Measurements from ENCODE around the gene DPF3. TPM values are rescaled to one million over a fixed set of nuclear protein-coding genes. Genes with fewer than 3 reads are reported as not detected.

Gene DPF3
- total RNA-seq, 5 donors from 2014 or later (not counting 1 experiment from before 2014, with no cell fraction given), result 0.33 to 0.86 (median 0.54) TPM

GRCh38 chr14:72892879-72893635, 844 bp downstream of the DPF3 start:
- under 1% methylated on average over 62 of the region's 68 CpGs for WGBS (ENCODE audit: insufficient coverage)
- Histone ChIP-seq H3K27me3 (replicated peaks in 1 of 2; ENCODE audit: control insufficient read depth in 2 of 2, extremely low read depth in 1 of 2, insufficient read depth in 2 of 2, low read length in 1 of 2) (peaks cover 9 to 48% of the 10 kb centered on the region in 2 experiments), H3K9me3 (no peaks in the 10 kb centered on the region), H3K4me1 (ENCODE audit: control insufficient read depth in 1 of 2, extremely low read depth in 1 of 2, insufficient read depth in 2 of 2, low read length in 2 of 2) (peaks cover 7 to 30% of the 10 kb centered on the region in 2 experiments), H3K27ac (ENCODE audit: low read length) (no peak overlapping the region), H3K4me3 (ENCODE audit: control insufficient read depth in 1 of 2, extremely low read depth in 1 of 2, low read length in 1 of 2) (peak overlapping the region; percentile 74 to 96), H3K36me3 (ENCODE audit: control insufficient read depth in 2 of 2, extremely low read depth in 1 of 2, insufficient read depth in 1 of 2, low read length in 1 of 2) (no peaks in the 10 kb centered on the region)
- CTCF ChIA-PET, result interaction anchor here (0.6 to 2.3 kb wide), 5 partner anchors 9 to 379 kb away, joined by 3 to 18 read pairs (median 8); no protein-coding TSS in a partner anchor
- DNase-seq (peak in 19 of 35 experiments; percentile 6 to 50 (median 16)), ATAC-seq (replicated peaks in 1 of 4) (peak; percentile 8 to 35 (median 23))
- Mint-ChIP-seq H3K27me3 (peaks cover 20 to 40% of the 10 kb centered on the region in 2 donors), H3K36me3 (no peaks in the 10 kb centered on the region), H3K4me1 (peaks cover 23 to 29% (median 26%) of the 10 kb centered on the region in 3 donors), H3K9me3 (no peaks in the 10 kb centered on the region), H3K4me3 (peak overlapping the region; percentile 83 to 86 (median 84)), H3K27ac (no peak overlapping the region)
- POLR2A ChIA-PET, result interaction anchor here in 1 of 2 donors (0.5 kb wide), 1 partner anchor 491 kb away, joined by 3 read pairs; no protein-coding TSS in a partner anchor

DNA sequence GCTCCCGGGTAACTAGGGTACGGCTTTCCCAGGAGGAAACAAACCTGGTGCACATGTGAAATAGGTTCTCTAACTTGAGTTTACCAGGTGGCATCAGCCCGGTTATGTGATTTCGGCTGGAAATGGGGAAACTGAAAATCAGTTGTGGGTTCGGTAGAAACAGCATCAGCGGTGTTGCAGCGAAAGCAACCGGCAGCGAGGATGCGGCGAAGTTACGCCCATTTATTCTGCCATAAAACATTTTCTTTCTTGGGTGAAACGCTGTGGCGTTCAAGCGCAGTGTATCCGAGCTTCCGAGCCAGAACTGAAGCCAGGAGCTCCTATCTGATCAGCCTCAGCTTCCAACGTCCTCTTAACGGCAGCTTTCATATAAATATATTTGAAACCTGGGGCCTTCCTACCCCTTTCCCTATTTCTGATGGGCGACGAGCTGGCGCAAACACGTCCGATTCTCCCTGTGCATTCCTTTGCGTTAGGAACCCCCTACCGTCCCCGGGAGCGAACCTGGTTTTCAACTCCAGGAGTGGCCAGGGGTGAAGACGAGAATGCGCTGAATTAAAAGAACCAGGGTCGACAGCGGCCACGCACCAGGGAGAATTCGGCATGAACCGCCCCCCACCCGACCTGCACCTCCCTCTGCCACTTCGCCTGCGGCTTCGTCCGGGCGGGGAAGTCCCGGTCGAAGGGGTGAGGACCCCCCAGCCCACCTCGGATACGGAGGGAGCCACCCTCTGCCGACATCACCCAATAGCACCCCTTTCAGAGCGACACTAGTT, 1.6 kb downstream of the DPF3 start:
- H3K36me3 Mint-ChIP-seq, result no peaks in the 10 kb centered on the region
- H3K27me3 Mint-ChIP-seq, result peaks cover 18 to 37% of the 10 kb centered on the region in 2 donors
- Histone ChIP-seq H3K4me3 (ENCODE audit: control insufficient read depth in 1 of 2, extremely low read depth in 1 of 2, low read length in 1 of 2) (peak overlapping the region; percentile 74 to 96), H3K4me1 (ENCODE audit: control insufficient read depth in 1 of 2, extremely low read depth in 1 of 2, insufficient read depth in 2 of 2, low read length in 2 of 2) (peaks cover 7 to 30% of the 10 kb centered on the region in 2 experiments), H3K36me3 (ENCODE audit: control insufficient read depth in 2 of 2, extremely low read depth in 1 of 2, insufficient read depth in 1 of 2, low read length in 1 of 2) (no peaks in the 10 kb centered on the region), H3K27ac (ENCODE audit: low read length) (no peak overlapping the region), H3K9me3 (no peaks in the 10 kb centered on the region), H3K27me3 (replicated peaks in 1 of 2; ENCODE audit: control insufficient read depth in 2 of 2, extremely low read depth in 1 of 2, insufficient read depth in 2 of 2, low read length in 1 of 2) (peaks cover 9 to 46% of the 10 kb centered on the region in 2 experiments)
- H3K4me1 Mint-ChIP-seq, result peaks cover 23 to 29% (median 26%) of the 10 kb centered on the region in 3 donors
- DNase-seq (peak in 24 of 35 experiments; percentile 4 to 53 (median 22)), ATAC-seq (replicated peaks in 1 of 4) (no peak)
- H3K9me3 Mint-ChIP-seq, result no peaks in the 10 kb centered on the region
- 3% methylated on average over 43 of the region's 47 CpGs for WGBS (ENCODE audit: insufficient coverage)
- H3K27ac Mint-ChIP-seq, result no peak overlapping the region
- ChIA-PET CTCF (interaction anchor here in 1 of 2 donors (0.6 kb wide), 1 partner anchor 366 kb away, joined by 9 read pairs; no protein-coding TSS in a partner anchor), POLR2A (no interaction called here)
- H3K4me3 Mint-ChIP-seq, result peak overlapping the region; percentile 83 to 86 (median 84)

DNA sequence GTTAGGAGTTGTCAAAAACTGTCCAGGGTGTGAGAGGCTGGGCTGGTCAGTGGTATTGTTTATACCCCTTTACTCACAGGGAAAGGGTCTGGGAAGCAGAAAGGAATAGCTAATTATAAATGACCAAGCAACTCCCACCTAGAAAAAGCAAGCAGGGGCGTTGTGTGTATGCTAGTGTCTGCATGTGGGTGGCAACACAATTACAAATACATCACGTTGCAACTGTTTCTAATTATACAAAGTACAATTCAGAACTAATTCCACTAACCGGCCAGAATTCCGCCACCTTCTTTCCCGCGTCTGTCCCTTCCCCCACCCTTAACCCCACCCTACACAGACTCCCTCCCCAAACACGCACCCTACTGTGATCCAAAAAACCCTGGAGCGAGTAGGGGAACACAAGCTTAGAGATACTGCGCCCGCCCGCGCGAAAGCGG, 2.2 kb downstream of the DPF3 start:
- ChIA-PET POLR2A (no interaction called here), CTCF (interaction anchor here in 1 of 2 donors (0.6 to 0.7 kb wide), 3 partner anchors 365 to 416 kb away, joined by 3 to 9 read pairs (median 6); no protein-coding TSS in a partner anchor)
- Mint-ChIP-seq H3K27ac (no peak overlapping the region), H3K36me3 (no peaks in the 10 kb centered on the region), H3K4me1 (peaks cover 23 to 29% (median 26%) of the 10 kb centered on the region in 3 donors), H3K9me3 (no peaks in the 10 kb centered on the region), H3K4me3 (peak overlapping the region; percentile 83 to 86 (median 84)), H3K27me3 (peaks cover 14 to 31% of the 10 kb centered on the region in 2 donors)
- WGBS (ENCODE audit: insufficient coverage), result 12% methylated on average over 13 of the region's 14 CpGs
- no peaks in the 10 kb centered on the region for H3K9me3 ChIP-seq
- peaks cover 9 to 40% of the 10 kb centered on the region in 2 experiments for H3K27me3 ChIP-seq (replicated peaks in 1 of 2; ENCODE audit: control insufficient read depth in 2 of 2, extremely low read depth in 1 of 2, insufficient read depth in 2 of 2, low read length in 1 of 2)
- ATAC-seq (replicated peaks in 1 of 4), result no peak
- peaks cover 7 to 30% of the 10 kb centered on the region in 2 experiments for H3K4me1 ChIP-seq (ENCODE audit: control insufficient read depth in 1 of 2, extremely low read depth in 1 of 2, insufficient read depth in 2 of 2, low read length in 2 of 2)
- no peak overlapping the region for H3K27ac ChIP-seq (ENCODE audit: low read length)
- no peaks in the 10 kb centered on the region for H3K36me3 ChIP-seq (ENCODE audit: control insufficient read depth in 2 of 2, extremely low read depth in 1 of 2, insufficient read depth in 1 of 2, low read length in 1 of 2)
- peak overlapping the region; percentile 74 to 96 for H3K4me3 ChIP-seq (ENCODE audit: control insufficient read depth in 1 of 2, extremely low read depth in 1 of 2, low read length in 1 of 2)
- DNase-seq, result no peak

DNA sequence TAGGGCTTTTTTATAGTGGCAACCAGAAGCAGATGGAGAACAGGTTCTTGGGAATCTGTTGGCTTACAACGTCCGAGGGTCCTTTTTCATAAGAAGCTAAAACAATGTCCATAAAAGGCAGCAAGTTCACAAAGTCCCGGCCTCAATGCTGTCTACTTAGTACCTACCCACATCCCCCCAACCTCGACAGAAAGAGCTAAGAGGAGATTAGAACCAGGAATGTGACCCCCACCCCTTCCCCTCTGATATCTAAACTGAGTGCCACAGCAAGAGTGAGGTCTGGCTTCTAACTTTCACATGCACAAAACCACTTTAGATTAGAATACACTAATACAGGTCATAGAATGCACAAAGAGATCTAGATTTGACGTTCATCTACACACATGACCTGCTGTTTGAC, 4.5 kb downstream of the DPF3 start:
- Mint-ChIP-seq H3K27ac (no peak overlapping the region), H3K4me3 (no peak overlapping the region), H3K27me3 (peaks cover 15 to 19% of the 10 kb centered on the region in 2 donors), H3K9me3 (no peaks in the 10 kb centered on the region), H3K4me1 (peaks cover 14 to 19% (median 17%) of the 10 kb centered on the region in 3 donors), H3K36me3 (no peaks in the 10 kb centered on the region)
- Histone ChIP-seq H3K27me3 (replicated peaks in 1 of 2; ENCODE audit: control insufficient read depth in 2 of 2, extremely low read depth in 1 of 2, insufficient read depth in 2 of 2, low read length in 1 of 2) (peaks cover 9 to 34% of the 10 kb centered on the region in 2 experiments), H3K36me3 (ENCODE audit: control insufficient read depth in 2 of 2, extremely low read depth in 1 of 2, insufficient read depth in 1 of 2, low read length in 1 of 2) (no peaks in the 10 kb centered on the region), H3K4me3 (ENCODE audit: control insufficient read depth in 1 of 2, extremely low read depth in 1 of 2, low read length in 1 of 2) (no peak overlapping the region), H3K27ac (ENCODE audit: low read length) (no peak overlapping the region), H3K9me3 (no peaks in the 10 kb centered on the region), H3K4me1 (ENCODE audit: control insufficient read depth in 1 of 2, extremely low read depth in 1 of 2, insufficient read depth in 2 of 2, low read length in 2 of 2) (peaks cover 3 to 22% of the 10 kb centered on the region in 2 experiments)
- DNase-seq, result no peak
- 88% methylated on average over 4 of the region's 5 CpGs for WGBS (ENCODE audit: insufficient coverage)
- no peak for ATAC-seq (replicated peaks in 1 of 4)
- ChIA-PET CTCF (no interaction called here), POLR2A (no interaction called here)

- H3K4me1 ChIP-seq (ENCODE audit: control insufficient read depth in 1 of 2, extremely low read depth in 1 of 2, insufficient read depth in 2 of 2, low read length in 2 of 2), result peaks cover 3 to 18% of the 10 kb centered on the region in 2 experiments
- no peaks in the 10 kb centered on the region for H3K9me3 ChIP-seq
- Mint-ChIP-seq H3K4me1 (peaks cover 10 to 16% (median 12%) of the 10 kb centered on the region in 3 donors), H3K36me3 (no peaks in the 10 kb centered on the region), H3K27me3 (peaks cover 15 to 16% of the 10 kb centered on the region in 2 donors), H3K4me3 (no peak overlapping the region), H3K27ac (no peak overlapping the region), H3K9me3 (no peaks in the 10 kb centered on the region)
- H3K27ac ChIP-seq (ENCODE audit: low read length), result no peak overlapping the region
- POLR2A ChIA-PET, result no interaction called here
- ATAC-seq (replicated peaks in 1 of 4) (no peak), DNase-seq (no peak)
- peaks cover 9 to 34% of the 10 kb centered on the region in 2 experiments for H3K27me3 ChIP-seq (replicated peaks in 1 of 2; ENCODE audit: control insufficient read depth in 2 of 2, extremely low read depth in 1 of 2, insufficient read depth in 2 of 2, low read length in 1 of 2)
- H3K4me3 ChIP-seq (ENCODE audit: control insufficient read depth in 1 of 2, extremely low read depth in 1 of 2, low read length in 1 of 2), result no peak overlapping the region
- no CpG with 5 or more reads among the region's 2 CpGs for WGBS (ENCODE audit: insufficient coverage)
- no peaks in the 10 kb centered on the region for H3K36me3 ChIP-seq (ENCODE audit: control insufficient read depth in 2 of 2, extremely low read depth in 1 of 2, insufficient read depth in 1 of 2, low read length in 1 of 2)
- CTCF ChIA-PET, result no interaction called here
Observed at GRCh38 chr14:72888636-72889201, 5.2 kb downstream of the DPF3 start.

GRCh38 chr14:72888192-72888591, 5.7 kb downstream of the DPF3 start:
- no peak overlapping the region for H3K4me3 ChIP-seq (ENCODE audit: control insufficient read depth in 1 of 2, extremely low read depth in 1 of 2, low read length in 1 of 2)
- DNase-seq, result no peak
- no peaks in the 10 kb centered on the region for H3K9me3 Mint-ChIP-seq
- no peak overlapping the region for H3K4me3 Mint-ChIP-seq
- no peaks in the 10 kb centered on the region for H3K9me3 ChIP-seq
- H3K27me3 Mint-ChIP-seq, result peaks cover 15 to 16% of the 10 kb centered on the region in 2 donors
- WGBS (ENCODE audit: insufficient coverage), result 79% methylated on average over 2 of the region's 2 CpGs
- no peaks in the 10 kb centered on the region for H3K36me3 ChIP-seq (ENCODE audit: control insufficient read depth in 2 of 2, extremely low read depth in 1 of 2, insufficient read depth in 1 of 2, low read length in 1 of 2)
- no peak overlapping the region for H3K27ac Mint-ChIP-seq
- peaks cover 10 to 16% (median 12%) of the 10 kb centered on the region in 3 donors for H3K4me1 Mint-ChIP-seq
- H3K27ac ChIP-seq (ENCODE audit: low read length), result no peak overlapping the region
- H3K4me1 ChIP-seq (ENCODE audit: control insufficient read depth in 1 of 2, extremely low read depth in 1 of 2, insufficient read depth in 2 of 2, low read length in 2 of 2), result peaks cover 3 to 18% of the 10 kb centered on the region in 2 experiments
- no peaks in the 10 kb centered on the region for H3K36me3 Mint-ChIP-seq
- H3K27me3 ChIP-seq (replicated peaks in 1 of 2; ENCODE audit: control insufficient read depth in 2 of 2, extremely low read depth in 1 of 2, insufficient read depth in 2 of 2, low read length in 1 of 2), result peaks cover 9 to 37% of the 10 kb centered on the region in 2 experiments
- CTCF ChIA-PET, result no interaction called here
- no peak for ATAC-seq (replicated peaks in 1 of 4)
- POLR2A ChIA-PET, result no interaction called here

Measured in T-cell (primary cell).